Upper lobe of left lung (tissue), 4 donors: ENCODE data around the gene PDCD7.
"Not testable (repeated sequence)": the region's sequence is repeated elsewhere in the genome, so short reads cannot be mapped to it uniquely, and the experiment has no call there.

ENCODE experiments used
- EP300 ChIP-seq, 4 donors: sonication (generic); formaldehyde crosslinking; IDR thresholded peaks; one replicate each; pipeline ENCODE4 v1.5.1; 2017; ENCODE audit warnings: antibody characterized with exemption in 4 of 4, control low read depth in 2 of 4
- POLR2A ChIP-seq, 4 donors: fragments of 450-650 bp; IDR thresholded peaks; one replicate each; pipeline ENCODE4 v1.5.1; 2016 to 2017; ENCODE audit warnings: antibody characterized with exemption in 4 of 4, mild to moderate bottlenecking in 2 of 4
- POLR2AphosphoS5 ChIP-seq, 2 donors: sonication (generic); formaldehyde crosslinking; IDR thresholded peaks; one replicate each; pipeline ENCODE4 v1.5.1; 2017; ENCODE audit warnings: antibody characterized with exemption in 2 of 2
- TF ChIP-seq, protein P1 (sequence below), 6 experiments: fragments of 450-650 bp in 4 of 6; fragments of 200-600 bp in 2 of 6; sonication (generic) in 2 of 6; IDR thresholded peaks; one replicate each; pipeline ENCODE4 v1.5.1; 2016 to 2019; ENCODE audit warnings: antibody characterized with exemption in 6 of 6

DNA sequence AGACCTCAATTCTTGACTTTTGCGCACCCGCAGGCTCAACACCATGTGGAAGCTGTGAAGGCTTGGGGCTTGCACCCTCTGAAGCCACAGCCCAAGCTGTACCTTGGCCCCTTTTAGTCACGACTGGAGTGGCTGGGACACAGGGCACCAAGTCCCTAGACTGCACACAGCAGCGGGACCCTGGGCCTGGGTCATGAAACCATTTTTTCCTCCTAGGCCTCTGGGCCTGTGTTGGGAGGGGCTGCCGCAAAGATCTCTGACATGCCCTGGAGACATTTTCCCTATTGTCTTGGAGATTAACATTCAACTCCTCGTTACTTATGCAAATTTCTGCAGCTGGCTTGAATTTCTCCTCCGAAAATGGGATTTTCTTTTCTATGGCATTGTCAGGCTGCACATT, 3.5 kb upstream of the PDCD7 start:
- TF ChIP-seq, protein P1, sequence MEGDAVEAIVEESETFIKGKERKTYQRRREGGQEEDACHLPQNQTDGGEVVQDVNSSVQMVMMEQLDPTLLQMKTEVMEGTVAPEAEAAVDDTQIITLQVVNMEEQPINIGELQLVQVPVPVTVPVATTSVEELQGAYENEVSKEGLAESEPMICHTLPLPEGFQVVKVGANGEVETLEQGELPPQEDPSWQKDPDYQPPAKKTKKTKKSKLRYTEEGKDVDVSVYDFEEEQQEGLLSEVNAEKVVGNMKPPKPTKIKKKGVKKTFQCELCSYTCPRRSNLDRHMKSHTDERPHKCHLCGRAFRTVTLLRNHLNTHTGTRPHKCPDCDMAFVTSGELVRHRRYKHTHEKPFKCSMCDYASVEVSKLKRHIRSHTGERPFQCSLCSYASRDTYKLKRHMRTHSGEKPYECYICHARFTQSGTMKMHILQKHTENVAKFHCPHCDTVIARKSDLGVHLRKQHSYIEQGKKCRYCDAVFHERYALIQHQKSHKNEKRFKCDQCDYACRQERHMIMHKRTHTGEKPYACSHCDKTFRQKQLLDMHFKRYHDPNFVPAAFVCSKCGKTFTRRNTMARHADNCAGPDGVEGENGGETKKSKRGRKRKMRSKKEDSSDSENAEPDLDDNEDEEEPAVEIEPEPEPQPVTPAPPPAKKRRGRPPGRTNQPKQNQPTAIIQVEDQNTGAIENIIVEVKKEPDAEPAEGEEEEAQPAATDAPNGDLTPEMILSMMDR (IDR thresholded peaks at IDR 0.05) = not testable (repeated sequence)
- not testable (repeated sequence) for TF ChIP-seq POLR2A, POLR2AphosphoS5, EP300 (IDR thresholded peaks at IDR 0.05)
